GM19463 (cell line): ENCODE data around the gene ICOS.

Experiments used
- ATAC-seq: cut with Tn5 transposase; IDR thresholded peaks from one replicate; pipeline ENCODE4 v1.9.1; 2021; ENCODE audit warnings: mild to moderate bottlenecking, moderate library complexity; ENCODE audit not compliant: unreplicated experiment

The ICOS gene

GRCh38 chr2:203936535-203936934 is at the start of gene ICOS:
ICOS (plus strand) TSS chr2:203936763; CDS start chr2:203936815, 52 bp downstream.
- ATAC-seq: no peak

DNA sequence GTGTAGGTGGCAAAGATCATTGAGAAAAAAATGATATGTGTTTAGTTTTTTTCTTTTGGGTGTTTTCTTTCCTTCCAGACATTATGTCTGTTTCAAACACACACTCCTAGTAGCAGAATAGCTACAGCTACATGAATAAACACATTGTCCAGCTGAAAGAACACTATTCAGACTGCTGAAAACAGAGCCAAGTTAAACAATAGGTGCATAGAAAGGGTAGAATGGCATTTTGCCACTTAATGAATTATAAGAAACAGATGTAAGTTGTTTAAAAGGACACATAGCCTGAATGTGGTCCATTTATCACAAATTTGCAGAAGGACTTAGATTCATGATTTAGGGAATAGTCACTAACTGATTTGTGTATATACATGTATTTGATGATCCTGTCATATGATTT is 48.9 kb upstream of the ICOS start:
- ATAC-seq: no peak

DNA sequence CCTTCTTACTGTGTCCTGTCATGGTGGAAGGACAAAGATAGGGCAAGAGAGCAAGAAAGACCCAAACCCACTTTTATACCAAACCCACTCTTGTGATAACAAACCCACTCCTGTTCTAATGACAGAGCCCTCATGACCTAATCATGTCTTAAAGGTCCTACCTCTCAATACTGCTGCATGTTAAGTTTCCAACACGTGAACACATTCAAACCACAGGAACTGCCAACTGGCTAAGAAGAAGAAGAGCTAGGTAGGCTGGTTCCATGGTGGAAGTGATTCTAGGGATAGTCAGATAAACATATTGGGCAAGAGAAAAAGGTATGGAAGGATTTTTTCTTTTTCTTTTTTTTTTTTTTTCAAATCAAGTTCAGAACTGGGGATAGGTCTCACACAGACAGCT is 47.0 kb upstream of the ICOS start:
- no peak for ATAC-seq

- ATAC-seq: no peak
Observed at GRCh38 chr2:203889944-203890343, 46.6 kb upstream of the ICOS start.

DNA sequence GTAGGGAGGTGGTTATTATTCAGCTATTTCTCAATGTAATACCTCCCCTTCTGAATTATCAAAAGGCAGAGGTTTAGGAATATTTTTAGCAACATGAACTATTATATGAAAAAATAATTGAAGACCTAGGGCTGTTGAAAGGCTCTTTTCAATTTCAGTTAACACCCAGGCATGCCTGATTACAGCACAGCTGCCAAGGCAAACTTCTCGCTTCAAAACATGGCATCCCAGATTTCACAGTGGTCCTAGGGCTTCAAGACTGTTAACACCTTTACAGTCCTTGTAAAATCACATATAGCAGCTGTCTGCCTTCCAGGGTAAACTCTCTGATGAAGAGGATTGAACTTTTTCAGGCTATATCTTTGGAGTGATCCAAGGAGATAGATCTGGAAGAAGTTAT is 45.8 kb upstream of the ICOS start:
- ATAC-seq: no peak

DNA sequence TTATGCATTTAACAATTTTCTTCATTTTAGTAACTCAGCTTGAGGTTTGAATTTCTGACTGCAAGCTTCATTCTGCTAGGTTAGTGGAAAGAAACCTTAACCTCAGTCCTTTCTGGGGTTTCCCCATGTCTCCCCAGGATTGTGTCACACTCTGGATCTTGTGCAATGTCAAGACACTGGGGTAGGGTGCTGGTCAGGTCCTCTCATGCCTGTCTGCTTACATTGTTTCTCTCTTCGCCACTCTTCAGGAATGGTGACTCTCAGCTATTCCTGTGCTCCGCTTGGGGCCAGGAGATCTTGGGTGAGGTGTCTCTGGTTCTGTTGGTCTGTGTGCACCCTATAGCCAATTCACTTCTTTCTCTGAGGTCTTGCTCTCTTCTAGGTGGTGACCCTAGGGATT is 45.1 kb upstream of the ICOS start:
- no peak for ATAC-seq

- no peak for ATAC-seq
Observed at GRCh38 chr2:203892207-203892606, 44.4 kb upstream of the ICOS start.

DNA sequence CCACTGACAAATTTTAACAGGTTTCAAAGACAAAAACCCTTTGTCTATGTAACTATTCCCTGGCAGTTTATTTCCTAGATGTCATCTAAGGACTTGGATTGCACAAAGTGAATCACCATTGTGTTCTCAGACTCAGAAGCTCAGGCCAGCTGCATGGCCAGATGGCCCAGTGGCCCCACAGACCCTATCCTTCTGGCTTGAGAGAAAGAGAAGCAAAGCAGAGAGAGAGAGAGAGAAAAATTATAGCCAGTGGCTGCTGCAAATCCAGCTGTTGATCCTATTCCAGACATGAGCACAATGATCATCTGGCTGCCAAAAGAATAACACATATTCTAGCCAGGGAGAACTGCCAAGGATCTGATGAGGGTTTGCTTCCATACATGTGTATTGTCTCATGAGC is 43.2 kb upstream of the ICOS start:
- no peak for ATAC-seq

DNA sequence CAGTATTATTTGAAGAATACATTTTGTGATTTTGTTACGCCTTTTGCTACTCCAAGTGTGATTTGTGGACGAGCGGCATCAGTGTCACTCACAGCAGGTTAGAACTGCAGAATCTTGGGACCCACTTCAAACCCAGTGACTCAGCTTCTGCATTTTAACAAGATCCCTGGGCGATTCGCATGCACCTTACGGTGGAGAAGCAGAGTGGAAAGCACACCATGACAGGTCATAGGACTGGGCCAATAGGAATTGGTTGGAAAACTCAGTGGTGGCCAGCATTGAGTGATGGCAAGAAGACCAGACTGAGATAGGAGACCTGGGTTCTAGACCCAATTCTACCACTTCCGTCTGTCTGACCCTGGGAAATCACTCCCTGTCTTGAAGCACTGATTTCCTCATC is 42.7 kb upstream of the ICOS start:
- ATAC-seq: no peak

- no peak for ATAC-seq
Observed at GRCh38 chr2:203894262-203894661, 42.3 kb upstream of the ICOS start.

DNA sequence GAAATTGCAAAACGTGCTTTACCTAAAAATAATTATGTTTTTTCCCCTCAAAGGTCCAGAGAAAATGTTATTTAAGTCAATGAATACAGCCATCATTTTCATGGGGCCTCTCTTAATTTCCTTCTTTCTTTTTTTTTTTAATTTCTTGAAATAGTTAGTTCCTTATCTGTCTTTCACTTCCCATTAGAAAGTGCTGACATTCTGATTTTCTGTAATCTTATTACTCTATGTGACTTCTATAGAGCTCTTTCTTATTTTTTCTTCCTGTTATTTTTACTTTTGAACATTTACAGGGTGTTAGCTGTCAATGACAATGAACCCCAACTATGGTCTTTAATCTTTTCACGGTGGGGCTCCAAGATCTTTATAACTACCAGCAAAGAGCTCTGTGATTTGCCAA is 39.0 kb upstream of the ICOS start:
- no peak for ATAC-seq

DNA sequence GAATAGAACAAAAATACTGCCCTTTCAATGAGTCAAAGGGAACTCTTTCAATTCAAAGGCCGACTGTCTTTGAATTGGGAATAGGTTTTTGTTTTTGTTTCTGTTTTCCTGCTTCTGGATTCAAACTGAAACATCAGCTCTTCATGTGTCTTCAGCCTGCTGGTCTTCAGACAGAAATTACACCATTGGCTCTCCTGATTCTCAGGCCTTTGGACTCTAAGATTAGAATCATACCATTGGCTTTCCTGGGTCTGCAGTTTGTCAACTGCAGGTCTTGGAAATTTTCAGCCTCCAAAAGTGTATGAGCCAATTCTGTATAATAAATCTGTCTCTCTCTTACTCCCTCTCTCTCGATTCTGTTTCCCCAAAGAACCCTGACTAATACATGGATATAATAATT is 37.9 kb upstream of the ICOS start:
- ATAC-seq: no peak

DNA sequence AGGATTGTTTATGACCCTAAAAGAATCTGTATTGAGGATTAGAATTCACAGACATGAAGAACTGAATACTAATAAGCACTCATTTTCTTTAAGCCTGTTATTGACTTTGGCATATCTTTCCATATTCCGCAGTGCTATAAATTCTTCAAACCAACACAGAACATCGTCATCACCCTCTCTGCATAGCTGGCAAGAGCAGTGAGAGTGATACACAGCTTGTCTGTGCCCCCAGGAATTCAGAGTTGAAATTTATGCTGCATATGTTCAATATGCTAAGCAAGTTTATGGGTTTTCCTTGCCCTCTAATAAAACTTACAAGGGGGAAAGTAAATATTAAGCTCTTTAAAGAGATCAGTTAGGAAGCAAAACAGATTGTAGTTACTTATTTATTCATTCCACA is 36.3 kb upstream of the ICOS start:
- ATAC-seq: no peak

- ATAC-seq: no peak
Observed at GRCh38 chr2:203904022-203904421, 32.5 kb upstream of the ICOS start.

GRCh38 chr2:203905656-203906055 is 30.9 kb upstream of the ICOS start:
- ATAC-seq: no peak

GRCh38 chr2:203908066-203908796 is 28.3 kb upstream of the ICOS start:
- no peak for ATAC-seq

- no peak for ATAC-seq
Observed at GRCh38 chr2:203908797-203909185, 27.8 kb upstream of the ICOS start.

DNA sequence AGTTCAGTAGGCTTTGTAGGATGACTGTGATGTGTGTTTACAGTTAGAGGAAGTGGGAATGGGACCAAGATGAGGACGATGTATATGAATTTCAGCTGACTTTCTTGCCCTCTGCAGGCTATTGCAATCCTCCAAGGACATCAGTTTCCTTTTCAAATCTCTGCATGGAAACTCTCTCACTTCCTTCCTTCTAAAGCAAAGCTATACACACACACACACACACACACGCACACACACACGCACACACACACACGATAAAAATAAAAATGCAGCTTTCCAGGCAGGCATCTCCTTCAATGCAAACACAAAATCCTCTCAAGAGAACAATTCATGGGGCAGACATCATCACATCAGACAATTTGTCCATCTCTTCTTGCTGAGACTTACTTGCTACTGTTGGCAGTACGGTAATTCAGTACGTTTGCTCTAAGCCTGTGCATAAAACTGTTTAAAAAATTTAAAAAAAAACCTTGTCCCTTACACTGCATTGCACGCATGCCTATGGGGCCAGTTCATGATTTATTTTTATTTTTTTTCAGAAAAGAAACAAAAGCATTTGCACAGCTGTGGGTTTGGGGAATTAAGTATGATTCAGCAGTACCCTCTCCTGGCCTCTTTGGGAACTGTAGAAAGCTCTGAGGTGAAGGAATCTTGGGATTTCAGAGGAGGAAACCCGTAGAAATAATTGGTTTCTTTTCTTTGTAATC is 27.1 kb upstream of the ICOS start:
- ATAC-seq: no peak

DNA sequence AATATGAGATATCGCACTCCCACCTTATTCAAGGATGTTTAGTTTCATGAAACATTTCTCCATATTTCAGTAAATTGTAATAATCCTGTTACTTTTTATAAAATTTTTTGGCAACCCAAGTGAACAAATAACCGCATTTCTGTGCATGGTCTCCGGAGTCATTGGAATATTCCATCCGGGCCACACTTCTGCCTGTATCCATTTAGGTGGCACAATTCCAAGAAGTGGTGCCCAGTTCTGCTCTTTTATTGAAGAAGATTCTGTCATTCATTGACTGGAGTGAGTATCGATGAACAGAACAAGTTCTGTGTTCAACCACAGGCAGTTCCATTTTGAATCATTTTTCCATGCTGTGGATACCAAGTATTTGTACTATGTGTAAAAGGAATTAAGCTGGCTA is 26.6 kb upstream of the ICOS start:
- no peak for ATAC-seq

DNA sequence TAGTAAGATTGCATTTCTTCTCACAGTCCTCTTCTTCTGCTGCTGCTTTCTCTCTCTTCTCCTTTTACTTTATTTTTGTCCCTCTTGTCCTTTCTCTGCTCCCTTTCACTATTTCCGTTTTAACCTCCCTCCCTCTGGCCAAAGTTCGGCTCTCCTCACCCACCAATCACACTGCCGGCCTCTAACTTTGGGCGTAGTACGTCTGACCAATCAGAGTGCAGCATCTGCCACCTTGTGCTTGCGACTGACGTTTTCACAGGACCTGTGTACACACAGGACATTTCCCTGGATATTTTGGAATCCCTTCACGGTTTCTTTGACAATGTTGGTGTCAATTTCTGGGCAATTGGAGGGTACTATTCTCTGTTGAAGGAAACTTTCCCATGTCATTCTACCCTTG is 22.6 kb upstream of the ICOS start:
- no peak for ATAC-seq

DNA sequence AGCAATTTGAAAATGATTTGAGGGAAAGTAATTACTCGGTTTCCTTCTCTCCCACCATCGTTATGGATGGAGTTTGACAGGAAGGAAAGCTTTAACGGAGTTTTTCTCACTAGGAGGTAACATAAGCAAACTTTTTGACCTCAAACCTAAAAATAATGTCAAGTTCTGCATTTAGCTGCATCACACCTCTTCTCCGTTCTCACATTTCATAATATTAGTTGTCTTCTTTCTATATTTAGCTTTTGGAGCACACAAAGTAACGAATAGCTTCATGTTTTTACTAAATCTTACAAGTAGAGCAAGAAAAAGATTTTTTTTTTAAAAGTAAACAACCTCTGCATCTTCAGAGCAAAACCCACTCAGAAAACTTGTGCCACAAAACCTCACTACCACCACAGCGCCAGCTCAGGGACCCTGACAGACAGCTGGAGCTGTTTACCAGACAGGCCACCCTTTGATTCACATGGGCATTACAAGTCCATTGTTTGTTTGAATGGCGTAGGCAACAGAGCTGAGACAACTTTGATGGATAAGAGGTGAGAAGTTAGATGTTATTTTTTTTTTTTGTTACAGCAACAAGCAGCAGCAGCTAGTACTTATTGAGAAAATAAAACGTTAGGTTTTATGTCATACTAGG is 21.9 kb upstream of the ICOS start:
- no peak for ATAC-seq

DNA sequence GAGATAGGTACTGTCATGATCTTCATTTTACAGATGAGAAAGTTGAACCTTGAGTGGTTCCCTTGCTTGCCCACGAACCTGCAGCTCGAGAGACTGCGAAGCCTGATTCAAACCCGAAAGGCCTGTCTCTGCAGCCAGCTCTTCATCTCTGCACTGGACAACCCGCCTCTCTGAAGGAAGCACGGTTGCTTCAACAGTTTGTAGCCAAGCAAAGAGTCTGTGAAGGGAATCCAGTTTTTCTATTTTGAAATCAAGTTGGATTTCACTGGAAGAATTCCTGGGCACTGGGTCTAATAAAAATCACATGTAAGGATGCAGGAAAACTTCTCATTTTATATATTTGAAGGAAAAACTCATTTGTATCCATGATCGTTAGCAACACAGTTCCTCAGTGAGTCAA is 21.3 kb upstream of the ICOS start:
- ATAC-seq: no peak
